Suppressor macrophage (primary cell): ENCODE measurements around the gene PKD1L1.
"Not testable (repeated sequence)": the region's sequence is repeated elsewhere in the genome, so short reads cannot be mapped to it uniquely, and the experiment has no call there.

ENCODE experiments used
- DNase-seq, 4 experiments: peaks; one replicate each; pipeline ENCODE4 v3.0.0-alpha.2; 2020 to 2022
- total RNA-seq, 17 experiments: gene quantifications; one replicate each; lab custom pipeline; 2026; ENCODE audit warnings: mixed read lengths in 6 of 17, inconsistent platforms in 3 of 17; lab: John Stamatoyannopoulos, UW

Gene PKD1L1
- 0.68 to 9.5 (median 3.0) reads per million in 17 experiments for total RNA-seq

DNA sequence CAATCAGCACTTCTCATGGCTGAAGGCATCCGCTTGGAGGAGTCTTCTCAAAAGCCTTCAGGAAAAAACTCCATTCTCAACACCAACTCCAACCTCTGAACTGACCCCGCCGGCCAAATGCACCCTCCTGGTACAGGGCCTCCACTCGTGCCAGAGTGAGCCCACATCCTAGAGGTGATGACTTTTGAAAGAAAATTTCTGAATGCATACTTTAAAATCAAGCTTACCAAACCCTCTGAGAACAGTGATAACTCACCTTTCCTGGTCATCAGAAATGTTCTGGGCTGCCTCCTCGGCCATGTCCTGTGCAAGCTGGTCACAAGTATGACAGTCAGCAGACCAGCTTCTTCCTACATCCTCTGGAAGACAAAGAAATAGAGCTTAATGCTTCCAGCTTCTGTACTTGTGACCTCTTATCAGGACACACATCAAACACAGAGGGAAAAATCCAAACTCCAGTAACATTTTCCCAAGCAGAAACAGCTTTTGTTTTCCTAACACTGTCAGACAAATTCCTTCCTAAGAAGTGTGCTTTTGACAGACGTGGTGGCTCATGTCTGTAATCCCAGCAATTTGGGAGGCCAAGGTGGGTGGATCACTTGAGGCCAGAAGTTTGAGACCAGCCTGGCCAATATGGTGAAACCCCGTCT is at the start of gene PKD1L1:
PKD1L1 (minus strand) TSS at position 326 of the 650 bp plus-strand sequence; CDS start at position 300, 26 bp downstream.
- DNase-seq = peak in 3 of 4 experiments; percentile 43 to 55 (median 51)

GRCh38 chr7:47992446-47992845 is 44.2 kb upstream of the PKD1L1 start:
- peak in 1 of 4 experiments; percentile 15 for DNase-seq

DNA sequence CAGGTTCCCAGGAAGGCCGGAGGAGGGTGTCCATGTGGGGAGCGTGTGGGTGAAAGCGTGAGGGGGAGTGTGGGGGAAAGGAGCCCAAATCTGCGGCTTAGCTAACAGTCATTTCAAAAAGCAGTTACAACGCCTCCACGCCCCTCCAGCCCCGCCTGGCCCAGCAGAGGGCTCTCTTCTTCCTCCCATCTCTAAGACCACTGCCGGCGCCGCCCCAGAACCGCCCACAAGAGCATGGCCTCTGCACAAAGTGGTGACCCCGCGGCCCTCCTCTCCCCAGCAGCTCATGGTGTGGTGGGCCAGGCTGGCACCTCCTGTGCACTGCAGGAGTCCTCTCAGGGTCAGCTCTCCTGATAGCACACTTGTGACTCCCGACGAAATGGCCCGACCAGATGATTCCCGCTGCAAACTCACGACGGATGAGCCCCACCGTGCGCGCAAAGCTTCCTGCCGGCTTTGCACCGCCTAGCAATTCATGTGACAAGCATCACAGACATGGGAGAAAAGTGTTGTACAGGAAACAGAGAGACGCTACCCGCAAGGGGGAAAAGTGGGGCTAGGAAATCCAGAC is 43.6 kb upstream of the PKD1L1 start:
- peak; percentile 83 to 94 (median 90) for DNase-seq

DNA sequence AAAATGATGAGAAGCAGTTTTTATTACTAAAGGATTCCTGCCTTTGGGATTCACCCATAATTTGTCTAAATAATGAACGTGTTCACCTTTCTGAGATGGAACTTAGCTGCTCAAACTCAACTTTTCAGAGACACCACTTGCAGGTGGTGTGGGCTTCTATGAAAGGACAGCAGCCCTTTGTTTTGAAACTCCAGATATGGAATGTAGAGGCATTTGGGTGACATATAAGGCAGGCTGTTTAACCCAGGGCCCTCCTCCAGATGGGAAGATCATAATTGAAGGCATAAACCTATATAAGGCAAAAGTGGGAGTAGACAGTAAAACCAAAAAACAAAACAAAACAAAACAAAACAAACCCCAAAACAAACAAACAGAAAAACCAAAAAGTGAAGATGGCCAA is 43.0 kb upstream of the PKD1L1 start:
- no peak for DNase-seq

- DNase-seq = no peak
These were observed 42.3 kb upstream of the PKD1L1 start for GRCh38 chr7:47990592-47990991.

DNA sequence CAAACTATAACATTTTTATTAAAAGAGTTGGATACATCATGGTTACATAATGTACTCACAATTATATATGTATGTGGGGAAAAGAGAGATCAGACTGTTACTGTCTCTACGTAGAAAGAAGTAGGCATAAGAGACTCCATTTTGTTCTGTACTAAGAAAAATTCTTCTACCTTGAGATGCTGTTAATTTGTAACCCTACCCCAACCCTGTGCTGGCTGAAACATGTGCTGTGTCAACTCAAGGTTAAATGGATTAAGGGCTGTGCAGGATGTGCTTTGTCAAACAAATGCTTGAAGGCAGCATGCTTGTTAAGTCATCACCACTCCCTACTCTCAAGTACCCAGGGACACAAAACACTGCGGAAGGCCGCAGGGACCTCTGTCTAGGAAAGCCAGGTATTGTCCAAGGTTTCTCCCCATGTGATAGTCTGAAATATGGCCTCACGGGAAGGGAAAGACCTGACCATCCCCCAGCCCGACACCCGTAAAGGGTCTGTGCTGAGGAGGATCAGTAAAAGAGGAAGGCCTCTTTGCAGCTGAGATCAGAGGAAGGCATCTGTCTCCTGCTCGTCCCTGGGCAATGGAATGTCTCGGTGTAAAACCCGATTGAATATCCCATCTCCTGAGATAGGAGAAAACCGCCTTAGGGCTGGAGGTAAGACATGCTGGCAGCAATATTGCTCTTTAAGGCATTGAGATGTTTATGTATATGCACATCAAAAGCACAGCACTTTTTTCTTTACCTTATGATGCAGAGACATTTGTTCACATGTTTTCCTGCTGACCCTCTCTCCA is 41.5 kb upstream of the PKD1L1 start:
- DNase-seq = not testable (repeated sequence)

DNA sequence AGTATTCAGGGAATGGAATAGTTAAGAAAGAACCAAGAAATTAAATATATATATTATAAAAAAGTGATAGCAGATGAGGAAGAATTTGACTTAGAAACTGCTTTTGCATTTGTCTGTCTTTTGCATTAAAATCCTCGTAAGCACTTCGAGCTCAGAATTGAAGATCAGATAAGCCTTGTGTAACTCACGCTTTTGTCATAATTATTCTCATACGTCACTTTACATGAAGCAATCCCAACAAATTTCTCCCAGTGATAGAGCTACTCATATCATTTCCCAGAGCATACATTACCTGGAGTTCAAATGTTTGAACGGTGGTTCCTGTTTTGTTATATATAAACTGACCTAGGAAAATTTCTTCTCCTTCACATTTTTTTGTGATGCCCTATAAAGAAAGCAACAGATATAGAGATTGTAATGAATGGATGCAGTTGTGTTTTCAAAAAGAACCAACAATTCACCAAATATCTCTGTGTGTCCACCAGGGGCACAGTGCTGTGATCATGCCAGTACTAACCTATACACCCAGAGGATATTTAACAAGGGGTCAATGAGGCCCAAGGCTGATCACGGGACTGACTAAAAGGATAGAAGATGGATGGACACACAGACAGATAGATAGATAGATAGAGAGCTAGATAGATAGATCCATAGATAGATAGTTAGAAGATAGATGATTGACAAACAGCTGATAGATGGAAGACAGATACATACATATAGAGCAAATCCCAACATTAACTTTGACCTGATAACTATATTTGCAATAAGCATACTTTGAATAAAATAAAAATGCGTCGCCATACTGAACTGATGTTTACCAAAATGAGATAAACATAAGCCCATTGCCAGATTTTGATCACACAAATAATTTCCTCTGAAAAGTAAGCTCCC is 40.5 kb upstream of the PKD1L1 start:
- peak in 2 of 4 experiments; percentile 12 to 24 for DNase-seq

- DNase-seq = no peak
These were observed 34.3 kb upstream of the PKD1L1 start for GRCh38 chr7:47982610-47983009.

DNA sequence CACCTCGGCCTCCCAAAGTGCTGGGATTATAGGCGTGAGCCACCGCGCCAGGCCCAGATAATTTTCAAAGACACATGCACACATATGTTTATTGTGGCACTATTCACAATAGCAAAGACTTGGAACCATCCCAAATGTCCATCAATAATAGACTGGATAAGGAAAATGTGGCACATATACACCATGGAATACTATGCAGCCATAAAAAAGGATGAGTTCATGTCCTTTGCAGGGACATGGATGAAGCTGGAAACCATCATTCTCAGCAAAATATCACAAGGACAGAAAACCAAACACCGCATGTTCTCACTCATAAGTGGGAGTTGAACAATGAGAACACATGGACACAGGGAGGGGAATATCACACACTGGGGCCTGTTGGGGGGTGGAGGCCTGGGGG is 32.4 kb upstream of the PKD1L1 start:
- DNase-seq = not testable (repeated sequence)

- DNase-seq = no peak
These were observed 31.5 kb upstream of the PKD1L1 start for GRCh38 chr7:47979832-47980181.

DNA sequence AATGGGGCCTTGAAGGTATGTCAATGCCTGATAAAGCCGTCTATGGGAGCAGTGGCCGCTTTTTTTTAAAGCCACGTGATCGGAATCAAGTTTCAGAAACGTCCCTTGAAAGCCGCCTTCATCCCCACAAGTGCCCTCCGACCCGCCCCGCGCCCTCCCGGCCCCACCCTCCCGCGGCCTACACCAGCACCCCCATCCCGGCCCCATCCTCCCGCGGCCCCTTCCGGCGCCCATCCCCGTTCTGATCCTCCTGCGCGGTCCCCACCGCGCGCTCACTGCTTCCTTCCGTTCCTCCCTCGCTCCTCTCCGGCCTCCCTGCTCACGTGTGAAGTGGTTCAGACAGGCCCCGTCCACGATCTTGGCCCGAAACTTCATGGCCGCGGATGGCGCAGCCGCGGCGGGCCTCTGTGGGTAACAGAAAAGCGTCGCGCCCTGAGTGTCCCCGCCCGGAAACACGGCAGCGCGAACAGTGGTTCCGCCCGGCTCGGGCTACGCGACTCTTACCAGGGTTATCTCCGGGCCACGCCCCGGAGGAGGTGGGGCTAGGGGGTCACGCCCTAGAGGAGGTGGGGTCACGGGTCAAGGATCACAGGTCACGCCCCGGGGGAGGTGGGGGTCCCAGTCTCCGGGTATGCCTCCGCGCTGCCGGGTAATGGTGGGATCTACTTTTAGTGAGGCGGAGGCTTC is 31.0 kb upstream of the PKD1L1 start, which contains the start of gene HUS1:
HUS1 (minus strand) TSS at position 471 of the 687 bp plus-strand sequence; CDS start at position 375, 96 bp downstream.
- peak; percentile 96 to 98 (median 98) for DNase-seq

DNA sequence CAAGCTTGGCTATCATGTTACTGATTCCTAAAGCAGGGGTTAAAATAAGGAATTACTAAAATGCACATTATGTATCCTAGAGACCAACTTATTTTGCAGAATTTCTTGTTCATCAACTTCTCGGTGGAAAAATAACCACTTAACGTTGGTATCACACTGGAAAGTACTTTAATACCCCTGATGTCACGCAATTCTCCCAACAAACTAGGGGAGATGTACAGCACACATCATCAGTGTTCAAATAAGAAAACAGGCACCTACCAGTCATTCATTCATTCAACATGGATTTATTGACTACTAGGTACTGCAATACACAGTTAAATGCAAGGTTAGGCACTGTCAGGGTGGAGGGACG is 30.5 kb upstream of the PKD1L1 start:
- no peak for DNase-seq

DNA sequence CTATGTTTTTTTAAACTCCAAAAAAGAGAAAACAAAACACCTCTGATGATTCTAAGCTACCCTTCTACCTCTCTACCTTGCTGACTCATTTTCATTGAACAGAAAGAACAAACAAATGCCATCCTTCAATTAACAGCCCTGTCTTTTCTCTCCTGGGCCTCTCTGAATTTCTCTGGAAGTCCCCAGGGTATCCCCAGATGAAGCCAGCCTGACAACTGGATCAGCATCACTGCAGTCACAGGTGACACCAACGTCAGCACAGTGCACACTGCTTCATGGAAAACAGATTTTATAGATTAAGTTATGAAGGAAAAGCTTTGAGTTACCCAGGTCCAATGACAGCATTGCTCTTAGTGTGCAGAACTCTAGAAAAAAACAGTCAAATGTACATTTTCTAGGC is 25.5 kb upstream of the PKD1L1 start:
- DNase-seq = no peak

GRCh38 chr7:47970761-47971160 is 22.5 kb upstream of the PKD1L1 start:
- peak in 2 of 4 experiments; percentile 51 to 71 for DNase-seq

- DNase-seq = peak; percentile 56 to 79 (median 64)
These were observed 20.8 kb upstream of the PKD1L1 start for GRCh38 chr7:47968847-47969774.

DNA sequence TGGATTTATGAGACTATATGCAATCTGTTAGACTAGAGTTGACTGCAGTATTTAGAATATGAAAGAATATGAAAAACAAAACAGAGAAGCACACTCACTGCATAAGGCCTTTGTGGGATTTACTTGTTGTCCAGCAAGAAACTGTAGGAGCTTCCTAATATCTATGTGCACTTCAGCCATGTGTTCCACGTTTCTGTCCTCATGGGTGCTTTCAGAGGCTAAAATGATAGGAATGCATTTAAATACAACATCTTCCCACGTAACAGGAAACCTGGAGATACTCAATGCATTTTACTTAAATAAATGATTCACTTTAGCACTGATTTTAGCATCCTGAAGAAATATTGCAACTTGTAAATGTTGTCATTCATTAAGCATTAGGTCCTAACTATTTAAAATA is 19.4 kb upstream of the PKD1L1 start:
- DNase-seq = no peak

GRCh38 chr7:47967123-47967522 is 18.9 kb upstream of the PKD1L1 start:
- no peak for DNase-seq

DNA sequence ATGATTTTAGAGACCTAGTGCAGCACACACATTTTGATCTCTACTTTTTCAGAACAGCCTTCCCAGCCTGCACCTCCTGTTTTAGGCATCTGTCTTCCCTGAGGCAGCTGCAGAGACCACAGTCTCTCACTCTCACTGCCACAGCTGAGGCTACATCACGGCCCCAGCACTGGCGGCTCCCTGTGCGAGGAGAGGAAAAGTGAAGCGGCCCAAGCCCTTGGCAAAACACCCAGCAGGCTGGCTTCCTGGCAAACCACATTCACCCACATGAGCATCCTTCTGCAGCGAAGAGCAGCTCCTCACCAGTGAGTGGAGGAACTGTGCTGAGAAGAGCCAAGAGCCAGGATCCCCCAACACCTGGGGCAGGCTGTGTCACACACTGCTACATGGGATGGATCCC is 17.2 kb upstream of the PKD1L1 start:
- DNase-seq = no peak

DNA sequence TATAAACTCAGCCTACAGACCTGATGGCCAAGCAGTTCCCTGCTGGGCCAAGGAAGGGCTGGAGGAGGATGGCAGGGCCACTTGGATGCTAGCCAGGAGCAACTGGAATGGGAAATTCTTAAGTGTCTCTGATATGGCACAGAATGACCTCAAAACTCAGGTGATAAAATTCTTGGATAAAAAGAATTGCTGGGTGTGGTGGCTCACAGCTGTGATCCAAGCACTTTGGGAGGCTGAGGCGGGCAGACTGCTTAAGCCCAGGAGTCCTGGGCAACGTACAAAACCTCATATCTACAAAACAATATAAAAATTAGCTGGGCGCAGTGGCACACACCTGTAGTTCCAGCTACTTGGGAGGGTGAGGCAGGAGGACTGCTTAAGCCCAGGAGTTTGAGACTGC is 14.0 kb upstream of the PKD1L1 start:
- no peak for DNase-seq

DNA sequence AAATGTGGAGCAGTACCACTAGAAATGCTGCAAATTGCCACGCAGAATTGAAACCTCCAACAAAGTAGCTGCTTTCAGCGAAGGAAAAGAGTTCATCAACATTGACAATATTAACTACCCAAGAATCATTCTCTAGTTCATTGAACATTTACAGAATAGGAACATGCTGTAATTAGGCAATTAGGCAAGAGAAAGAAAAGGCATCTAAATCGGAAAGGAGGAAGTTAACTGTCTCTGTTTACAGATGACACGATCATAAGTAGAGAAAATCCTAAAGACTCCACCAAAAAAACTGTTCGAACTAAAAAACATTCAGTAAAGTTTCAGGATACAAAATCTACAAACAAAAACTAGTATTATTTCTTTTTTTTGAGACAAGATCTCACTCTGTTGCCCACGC is 8.9 kb upstream of the PKD1L1 start:
- DNase-seq = peak in 2 of 4 experiments; percentile 51 to 54

GRCh38 chr7:47956220-47956619 is 8.0 kb upstream of the PKD1L1 start:
- no peak for DNase-seq
